ENCODE results near the gene MRPL38. TPM values are rescaled to one million over a fixed set of nuclear protein-coding genes. Genes with fewer than 3 reads are reported as not detected.

MRPL38 gene
- polyA plus RNA-seq, 3 donors = 27.8 to 44.1 (median 36.0) TPM

GRCh38 chr17:75854881-75855309 lies 49.8 kb downstream of the MRPL38 start:
- peak overlapping the region; percentile 60 to 95 (median 89) for H3K4me3 ChIP-seq (replicated peaks in 1 of 3; ENCODE audit: low read depth in 2 of 3, low read length in 3 of 3)
- Mint-ChIP-seq H3K9me3 (peaks cover 0 to 2% (median 0%) of the 10 kb centered on the region in 7 donors), H3K4me1 (peaks cover 41% of the 10 kb centered on the region), H3K4me3 (no peak overlapping the region), H3K36me3 (peaks cover 20 to 27% of the 10 kb centered on the region in 2 donors), H3K27ac (no peak overlapping the region), H3K27me3 (ENCODE audit: low read depth in 3 of 3) (peaks cover 0 to 4% (median 0%) of the 10 kb centered on the region in 3 donors)
- no peaks in the 10 kb centered on the region for H3K9me3 ChIP-seq (replicated peaks in 1 of 2; ENCODE audit: control insufficient read depth in 1 of 2, insufficient read depth in 1 of 2, low read length in 2 of 2)
- H3K27me3 ChIP-seq (ENCODE audit: control insufficient read depth in 2 of 2, insufficient read depth in 2 of 2, low read length in 2 of 2) = no peaks in the 10 kb centered on the region
- peak overlapping the region; percentile 59 for H2AFZ ChIP-seq (ENCODE audit: insufficient read depth, low read depth, low read length, poor library complexity, severe bottlenecking)
- H3K79me2 ChIP-seq (ENCODE audit: insufficient read depth, low read length) = peaks cover 48% of the 10 kb centered on the region
- WGBS (ENCODE audit: insufficient coverage) = 0% methylated on average over 11 of the region's 19 CpGs
- H3K4me1 ChIP-seq (ENCODE audit: control insufficient read depth in 1 of 2, insufficient read depth in 2 of 2, low read length in 2 of 2) = peaks cover 49 to 56% of the 10 kb centered on the region in 2 donors
- TF ChIP-seq CTCF (IDR thresholded peaks at IDR 0.05) = no peak
- no peak for DNase-seq
- intact Hi-C loops (cut with micrococcal nuclease) = loop anchor here in 1 of 2 donors (5.0 kb wide), 2 partner anchors 42 to 78 kb away; partner anchors contain the start of gene TRIM65
- peaks cover 15 to 20% of the 10 kb centered on the region in 2 donors for H3K36me3 ChIP-seq (replicated peaks in 1 of 2; ENCODE audit: control insufficient read depth in 1 of 2, insufficient read depth in 2 of 2, low read length in 2 of 2)
- peak overlapping the region; percentile 52 to 91 for H3K27ac ChIP-seq (ENCODE audit: low read depth in 1 of 2, low read length in 2 of 2)
- H3K9ac ChIP-seq (ENCODE audit: insufficient read depth, low read length, poor library complexity, severe bottlenecking) = peak overlapping the region; percentile 78
- peaks cover 13% of the 10 kb centered on the region for H4K20me1 ChIP-seq (ENCODE audit: insufficient read depth, low read length)
- H3K4me2 ChIP-seq (replicated peaks; ENCODE audit: extremely low read depth, low read length, poor library complexity, severe bottlenecking) = peak overlapping the region; percentile 86

- DNase-seq = peak in 2 of 3 donors; percentile 41 to 90
- intact Hi-C loops (cut with micrococcal nuclease) = no loop called here
- Mint-ChIP-seq H3K9me3 (peaks cover 0 to 2% (median 0%) of the 10 kb centered on the region in 7 donors), H3K36me3 (peaks cover 27 to 33% of the 10 kb centered on the region in 2 donors), H3K27ac (peak overlapping the region in 1 of 7 donors; percentile 83), H3K4me1 (peaks cover 38% of the 10 kb centered on the region), H3K27me3 (ENCODE audit: low read depth in 3 of 3) (peaks cover 0 to 4% (median 0%) of the 10 kb centered on the region in 3 donors), H3K4me3 (no peak overlapping the region)
- Histone ChIP-seq H2AFZ (ENCODE audit: insufficient read depth, low read depth, low read length, poor library complexity, severe bottlenecking) (no peak overlapping the region), H3K4me3 (replicated peaks in 1 of 3; ENCODE audit: low read depth in 2 of 3, low read length in 3 of 3) (peak overlapping the region; percentile 60 to 95 (median 89)), H3K9me3 (replicated peaks in 1 of 2; ENCODE audit: control insufficient read depth in 1 of 2, insufficient read depth in 1 of 2, low read length in 2 of 2) (no peaks in the 10 kb centered on the region), H3K27me3 (ENCODE audit: control insufficient read depth in 2 of 2, insufficient read depth in 2 of 2, low read length in 2 of 2) (no peaks in the 10 kb centered on the region), H3K27ac (ENCODE audit: low read depth in 1 of 2, low read length in 2 of 2) (peak overlapping the region; percentile 46 to 91), H3K9ac (ENCODE audit: insufficient read depth, low read length, poor library complexity, severe bottlenecking) (peak overlapping the region; percentile 78), H3K4me2 (replicated peaks; ENCODE audit: extremely low read depth, low read length, poor library complexity, severe bottlenecking) (peak overlapping the region; percentile 86), H3K79me2 (ENCODE audit: insufficient read depth, low read length) (peaks cover 51% of the 10 kb centered on the region), H3K36me3 (replicated peaks in 1 of 2; ENCODE audit: control insufficient read depth in 1 of 2, insufficient read depth in 2 of 2, low read length in 2 of 2) (peaks cover 22 to 27% of the 10 kb centered on the region in 2 donors), H4K20me1 (ENCODE audit: insufficient read depth, low read length) (peaks cover 20% of the 10 kb centered on the region), H3K4me1 (ENCODE audit: control insufficient read depth in 1 of 2, insufficient read depth in 2 of 2, low read length in 2 of 2) (peaks cover 43 to 49% of the 10 kb centered on the region in 2 donors)
- WGBS (ENCODE audit: insufficient coverage) = 39% methylated on average over 4 of the region's 7 CpGs
- TF ChIP-seq CTCF (IDR thresholded peaks at IDR 0.05) = no peak
Observed at GRCh38 chr17:75854101-75854748, 50.5 kb downstream of the MRPL38 start.
